T-helper 1 cell treated with Interleukin-12 subunit alpha and Interleukin-12 subunit beta and Interleukin-4 antibody, amounts not matched to agents 30 ng/mL and 1 ng/mL, for 36 hours (primary cell): ENCODE measurements around the gene TIMELESS. TPM values are rescaled to one million over a fixed set of nuclear protein-coding genes. Genes with fewer than 3 reads are reported as not detected.
"Not testable (repeated sequence)": the region's sequence is repeated elsewhere in the genome, so short reads cannot be mapped to it uniquely, and the experiment has no call there.

Source experiments
- intact Hi-C: fragments of 100-400 bp; cut with micrococcal nuclease; formaldehyde crosslinking; loops from one replicate; pipeline ENCODE4 v1.15.1; 2024
- total RNA-seq: library from RNA; stranded (reverse); gene quantifications from 2 replicates; pipeline ENCODE4 v1.2.3, GENCODE V29; 2022

The TIMELESS gene
- total RNA-seq, 1 donor from 2014 or later = 40.5 TPM

GRCh38 chr12:56468216-56469006, 19.2 kb upstream of the TIMELESS start, which contains the start of gene SPRYD4:
TSS of gene SPRYD4 (plus strand) at chr12:56468578. CDS start at chr12:56468592, 14 bp downstream.
- intact Hi-C loops = loop anchor here (1.0 to 5.0 kb wide), 21 partner anchors 19 to 726 kb away; partner anchors contain the start of genes CS, ESYT1, GDF11 and GLS2

- intact Hi-C loops = no loop called here
Observed at GRCh38 chr12:56462565-56462964, 13.3 kb upstream of the TIMELESS start.

GRCh38 chr12:56461235-56462159, 12.3 kb upstream of the TIMELESS start:
- intact Hi-C loops = no loop called here

- intact Hi-C loops = no loop called here
Observed at GRCh38 chr12:56457817-56458216, 8.6 kb upstream of the TIMELESS start.

GRCh38 chr12:56454557-56454956, 5.3 kb upstream of the TIMELESS start, which contains the start of gene MIP:
TSS of gene MIP (minus strand) at chr12:56454657. CDS start at chr12:56454613, 44 bp downstream.
- intact Hi-C loops = no loop called here

GRCh38 chr12:56451147-56451546, 1.9 kb upstream of the TIMELESS start:
- intact Hi-C loops = no loop called here

- intact Hi-C loops = no loop called here
Observed at GRCh38 chr12:56450241-56450640, 1.0 kb upstream of the TIMELESS start.

GRCh38 chr12:56449622-56449984, 377 bp upstream of the TIMELESS start:
- intact Hi-C loops = loop anchor here (1.0 to 5.0 kb wide), 16 partner anchors 15 to 638 kb away; partner anchors contain the start of genes CS, NAB2, NABP2 and PA2G4

GRCh38 chr12:56443208-56443607, 6.0 kb downstream of the TIMELESS start:
- intact Hi-C loops = not testable (repeated sequence)

- intact Hi-C loops = no loop called here
Observed at GRCh38 chr12:56437430-56438176, 11.6 kb downstream of the TIMELESS start.

GRCh38 chr12:56434828-56435227, 14.4 kb downstream of the TIMELESS start:
- intact Hi-C loops = no loop called here

GRCh38 chr12:56431850-56432249, 17.4 kb downstream of the TIMELESS start:
- intact Hi-C loops = no loop called here

GRCh38 chr12:56431288-56431687, 17.9 kb downstream of the TIMELESS start:
- intact Hi-C loops = no loop called here

- intact Hi-C loops = no loop called here
Observed at GRCh38 chr12:56425940-56426438, 23.2 kb downstream of the TIMELESS start.

GRCh38 chr12:56425193-56425592, 24.0 kb downstream of the TIMELESS start:
- intact Hi-C loops = no loop called here

GRCh38 chr12:56420411-56420810, 28.8 kb downstream of the TIMELESS start:
- intact Hi-C loops = no loop called here

- intact Hi-C loops = no loop called here
Observed at GRCh38 chr12:56417739-56418138, 31.5 kb downstream of the TIMELESS start.

GRCh38 chr12:56414401-56414800, 34.8 kb downstream of the TIMELESS start:
- intact Hi-C loops = no loop called here

GRCh38 chr12:56413392-56413791, 35.8 kb downstream of the TIMELESS start:
- intact Hi-C loops = no loop called here

GRCh38 chr12:56411781-56412639, 37.2 kb downstream of the TIMELESS start:
- intact Hi-C loops = loop anchor here (1.0 kb wide), 1 partner anchor 55 kb away; no protein-coding TSS in a partner anchor
